H9 (cell line): ENCODE measurements around the gene RBM19. TPM values are rescaled to one million over a fixed set of nuclear protein-coding genes. Genes with fewer than 3 reads are reported as not detected.
A peak's percentile ranks its signal among the peaks of the same experiment; 100 is the strongest.

ENCODE experiments used
- DNase-seq: peaks from one replicate; pipeline ENCODE4 v3.0.0-alpha.2; 2017
- H2AFZ ChIP-seq: one replicate; pipeline ENCODE4 v1.6.1; 2013; ENCODE audit warnings: mild to moderate bottlenecking, low read length, control low read depth, moderate library complexity
- H2AK5ac ChIP-seq: 2 replicates; pipeline ENCODE4 v1.6.1; 2013; ENCODE audit warnings: low read length, control low read depth, mixed read lengths; ENCODE audit not compliant: insufficient read length
- H2BK120ac ChIP-seq: one replicate; pipeline ENCODE4 v1.6.1; 2013; ENCODE audit warnings: low read depth, mild to moderate bottlenecking, low read length, control low read depth, inconsistent platforms; ENCODE audit not compliant: poor library complexity, severe bottlenecking
- H2BK12ac ChIP-seq: 2 replicates; pipeline ENCODE4 v1.6.1; 2013; ENCODE audit warnings: low read length, control low read depth, mixed read lengths, low read depth; ENCODE audit not compliant: insufficient read length
- H2BK15ac ChIP-seq: 2 replicates; pipeline ENCODE4 v1.6.1; 2013; ENCODE audit warnings: low read depth, low read length, control low read depth
- H2BK20ac ChIP-seq: one replicate; pipeline ENCODE4 v1.6.1; 2013; ENCODE audit warnings: low read depth, mild to moderate bottlenecking, low read length, control low read depth, inconsistent platforms; ENCODE audit not compliant: poor library complexity, severe bottlenecking
- H2BK5ac ChIP-seq: 2 replicates; pipeline ENCODE4 v1.6.1; 2013; ENCODE audit warnings: low read length, control low read depth, mixed read lengths; ENCODE audit not compliant: insufficient read length
- H3K14ac ChIP-seq: 2 replicates; pipeline ENCODE4 v1.6.1; 2013; ENCODE audit warnings: low read length, control low read depth; ENCODE audit not compliant: insufficient read depth
- H3K18ac ChIP-seq: 2 replicates; pipeline ENCODE4 v1.6.1; 2013; ENCODE audit warnings: low read depth, mild to moderate bottlenecking, mixed read lengths, low read length, control low read depth; ENCODE audit not compliant: insufficient read length
- H3K23ac ChIP-seq: 2 replicates; pipeline ENCODE4 v1.6.1; 2013; ENCODE audit warnings: low read length, control low read depth, mixed read lengths, low read depth; ENCODE audit not compliant: insufficient read length
- H3K23me2 ChIP-seq: 2 replicates; pipeline ENCODE4 v1.6.1; 2013; ENCODE audit warnings: low read depth, mild to moderate bottlenecking, mixed read lengths, low read length, control low read depth; ENCODE audit not compliant: insufficient read length, poor library complexity, severe bottlenecking
- H3K27ac ChIP-seq: 2 replicates; pipeline ENCODE4 v1.5.1; 2013; ENCODE audit warnings: low read length, control low read depth, mixed read lengths, low read depth; ENCODE audit not compliant: insufficient read length
- H3K27me3 ChIP-seq: 2 replicates; pipeline ENCODE4 v1.6.1; 2013; ENCODE audit warnings: low read length, control low read depth, inconsistent platforms; ENCODE audit not compliant: insufficient read depth
- H3K4ac ChIP-seq: 2 replicates; pipeline ENCODE4 v1.6.1; 2013; ENCODE audit warnings: low read depth, mild to moderate bottlenecking, control low read depth, inconsistent platforms, low read length, moderate library complexity
- H3K4me1 ChIP-seq: 2 replicates; pipeline ENCODE4 v1.6.1; 2013; ENCODE audit warnings: low read length, control low read depth, inconsistent platforms; ENCODE audit not compliant: insufficient read depth
- H3K4me2 ChIP-seq: 2 replicates; pipeline ENCODE4 v1.6.1; 2013; ENCODE audit warnings: low read length, control low read depth, mixed read lengths; ENCODE audit not compliant: insufficient read length, insufficient read depth
- H3K56ac ChIP-seq: 2 replicates; pipeline ENCODE4 v1.6.1; 2013; ENCODE audit warnings: low read depth, mild to moderate bottlenecking, mixed read lengths, low read length, control low read depth; ENCODE audit not compliant: insufficient read length
- H3K79me1 ChIP-seq: 2 replicates; pipeline ENCODE4 v1.6.1; 2013; ENCODE audit warnings: low read depth, mild to moderate bottlenecking, moderate library complexity, low read length, control low read depth, inconsistent platforms; ENCODE audit not compliant: insufficient read depth, poor library complexity, severe bottlenecking
- H3K79me2 ChIP-seq: 2 replicates; pipeline ENCODE4 v1.6.1; 2013; ENCODE audit warnings: low read length, control low read depth, inconsistent platforms; ENCODE audit not compliant: insufficient read depth
- H3K9ac ChIP-seq: 2 replicates; pipeline ENCODE4 v1.6.1; 2013; ENCODE audit warnings: low read length, control low read depth, mixed read lengths; ENCODE audit not compliant: insufficient read length; ENCODE audit errors: extremely low read depth
- H3K9me3 ChIP-seq: one replicate; pipeline ENCODE4 v1.6.1; 2013; ENCODE audit warnings: low read depth, low read length, inconsistent platforms; ENCODE audit not compliant: control insufficient read depth
- H3T11ph ChIP-seq: one replicate; pipeline ENCODE4 v1.6.1; 2013; ENCODE audit warnings: mild to moderate bottlenecking, low read length, control low read depth, inconsistent platforms
- H4K20me1 ChIP-seq: one replicate; pipeline ENCODE4 v1.6.1; 2013; ENCODE audit not compliant: control insufficient read depth, insufficient read length, insufficient read depth
- H4K5ac ChIP-seq: 2 replicates; pipeline ENCODE4 v1.6.1; 2013; ENCODE audit warnings: low read depth, mild to moderate bottlenecking, mixed read lengths, low read length, control low read depth; ENCODE audit not compliant: insufficient read length
- H4K8ac ChIP-seq: replicated peaks from 2 replicates; pipeline ENCODE4 v1.6.1; 2013; ENCODE audit warnings: low read length, control low read depth, mixed read lengths, low read depth; ENCODE audit not compliant: insufficient read length
- H4K91ac ChIP-seq: 2 replicates; pipeline ENCODE4 v1.6.1; 2013; ENCODE audit warnings: low read depth, mild to moderate bottlenecking, moderate library complexity, mixed read lengths, low read length, control low read depth; ENCODE audit not compliant: insufficient read length
- H3K27ac Mint-ChIP-seq, 3 experiments: 2 replicates in 2 of 3; 3 replicates in 1 of 3; pipeline ENCODE4 v1.8.0; 2020 to 2021; ENCODE audit warnings: mixed read lengths in 3 of 3, mild to moderate bottlenecking in 1 of 3, moderate library complexity in 1 of 3
- H3K27me3 Mint-ChIP-seq: 2 replicates; pipeline ENCODE4 v1.8.0; 2021; ENCODE audit warnings: low read depth, mild to moderate bottlenecking, moderate library complexity, mixed read lengths
- H3K36me3 Mint-ChIP-seq, 3 experiments: 2 replicates in 2 of 3; 3 replicates in 1 of 3; pipeline ENCODE4 v1.8.0; 2020 to 2021; ENCODE audit warnings: low read depth in 3 of 3, mixed read lengths in 3 of 3; ENCODE audit not compliant: insufficient read depth in 1 of 3
- H3K4me1 Mint-ChIP-seq, 2 experiments: 2 replicates each; pipeline ENCODE4 v1.8.0; 2020; ENCODE audit warnings: mixed read lengths in 2 of 2
- H3K4me3 Mint-ChIP-seq, 2 experiments: 2 replicates in 1 of 2; 3 replicates in 1 of 2; pipeline ENCODE4 v1.8.0; 2020 to 2021; ENCODE audit warnings: mild to moderate bottlenecking in 2 of 2, mixed read lengths in 2 of 2, moderate library complexity in 1 of 2
- H3K9me3 Mint-ChIP-seq, 2 experiments: 2 replicates in 1 of 2; 3 replicates in 1 of 2; pipeline ENCODE4 v1.8.0; 2020; ENCODE audit warnings: mild to moderate bottlenecking in 2 of 2, mixed read lengths in 2 of 2, moderate library complexity in 1 of 2
- WGBS: extraction: QIAGEN DNeasy Blood & Tissue Kit; methylation state at CpG from one replicate; pipeline ENCODE4 v1.1.7; 2013; ENCODE audit warnings: missing lambda C conversion rate, low lambda C conversion rate, mixed read lengths; ENCODE audit not compliant: insufficient read length; ENCODE audit errors: extremely low coverage; 5-methylcytosine and 5-hydroxymethylcytosine counted together
- total RNA-seq: library from RNA; stranded (reverse); gene quantifications from 2 replicates; pipeline ENCODE4 v1.2.1, GENCODE V29; 2021
- TF ChIP-seq, protein P1 (sequence below): fragments of 200-600 bp; sonication (generic); conservative IDR thresholded peaks from 3 replicates; pipeline ENCODE4 v1.8.0; 2021; ENCODE audit warnings: antibody characterized with exemption, mild to moderate bottlenecking

Gene RBM19
- total RNA-seq, 1 experiment from 2014 or later: 32.2 TPM

DNA sequence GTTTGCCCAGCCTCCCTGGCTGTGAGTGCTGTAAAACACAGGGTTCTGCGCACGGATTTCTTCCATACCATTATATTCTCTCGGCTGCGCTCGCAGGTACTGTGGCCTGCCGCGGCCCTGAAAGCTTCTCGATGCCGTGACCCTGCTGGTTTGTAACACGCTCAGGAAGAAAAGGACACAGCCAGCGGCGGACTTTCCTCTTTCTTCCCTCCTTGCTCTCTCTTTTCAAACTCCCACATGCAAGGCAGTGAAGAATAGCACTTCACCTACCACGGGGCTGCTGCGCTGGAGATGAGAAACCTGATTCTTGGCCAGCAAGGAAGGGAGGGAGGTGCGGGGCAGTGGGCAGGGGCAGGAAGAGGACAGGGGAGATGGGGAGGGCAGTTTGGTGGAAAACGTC, 130.2 kb downstream of the RBM19 start:
- no peak overlapping the region for H3K23ac ChIP-seq
- no peaks in the 10 kb centered on the region for H3K27me3 ChIP-seq
- no peak overlapping the region for H4K8ac ChIP-seq
- H2AK5ac ChIP-seq: no peak overlapping the region
- no peak overlapping the region for H3K4me3 Mint-ChIP-seq
- no peak for DNase-seq
- H3K9me3 Mint-ChIP-seq: no peaks in the 10 kb centered on the region
- H3K79me1 ChIP-seq: no peaks in the 10 kb centered on the region
- no peak overlapping the region for H3K4me2 ChIP-seq
- H3K27me3 Mint-ChIP-seq: no peaks in the 10 kb centered on the region
- H3K14ac ChIP-seq: no peak overlapping the region
- no peak overlapping the region for H2BK5ac ChIP-seq
- H3K4me1 Mint-ChIP-seq: peaks cover 17 to 28% of the 10 kb centered on the region in 2 experiments
- no peak overlapping the region for H2AFZ ChIP-seq
- H3K4me1 ChIP-seq: no peaks in the 10 kb centered on the region
- no peak overlapping the region for H4K5ac ChIP-seq
- no peaks in the 10 kb centered on the region for H3K23me2 ChIP-seq
- H3K56ac ChIP-seq: no peak overlapping the region
- no peaks in the 10 kb centered on the region for H4K20me1 ChIP-seq
- H3K4ac ChIP-seq: no peak overlapping the region
- H3K79me2 ChIP-seq: no peaks in the 10 kb centered on the region
- H2BK120ac ChIP-seq: no peak overlapping the region
- H3T11ph ChIP-seq: no peak overlapping the region
- peaks cover 0 to 2% (median 0%) of the 10 kb centered on the region in 3 experiments; a peak in 1 of 7 replicates for H3K36me3 Mint-ChIP-seq
- WGBS: no CpG with 5 or more reads among the region's 16 CpGs
- H3K9me3 ChIP-seq: no peaks in the 10 kb centered on the region
- H3K27ac Mint-ChIP-seq: peak overlapping the region in 2 of 3 experiments; percentile 22 to 65; a peak in 3 of 7 replicates
- H3K18ac ChIP-seq: no peak overlapping the region
- H2BK20ac ChIP-seq: no peak overlapping the region
- H2BK15ac ChIP-seq: no peak overlapping the region
- H2BK12ac ChIP-seq: no peak overlapping the region
- H4K91ac ChIP-seq: no peak overlapping the region
- TF ChIP-seq, protein P1, sequence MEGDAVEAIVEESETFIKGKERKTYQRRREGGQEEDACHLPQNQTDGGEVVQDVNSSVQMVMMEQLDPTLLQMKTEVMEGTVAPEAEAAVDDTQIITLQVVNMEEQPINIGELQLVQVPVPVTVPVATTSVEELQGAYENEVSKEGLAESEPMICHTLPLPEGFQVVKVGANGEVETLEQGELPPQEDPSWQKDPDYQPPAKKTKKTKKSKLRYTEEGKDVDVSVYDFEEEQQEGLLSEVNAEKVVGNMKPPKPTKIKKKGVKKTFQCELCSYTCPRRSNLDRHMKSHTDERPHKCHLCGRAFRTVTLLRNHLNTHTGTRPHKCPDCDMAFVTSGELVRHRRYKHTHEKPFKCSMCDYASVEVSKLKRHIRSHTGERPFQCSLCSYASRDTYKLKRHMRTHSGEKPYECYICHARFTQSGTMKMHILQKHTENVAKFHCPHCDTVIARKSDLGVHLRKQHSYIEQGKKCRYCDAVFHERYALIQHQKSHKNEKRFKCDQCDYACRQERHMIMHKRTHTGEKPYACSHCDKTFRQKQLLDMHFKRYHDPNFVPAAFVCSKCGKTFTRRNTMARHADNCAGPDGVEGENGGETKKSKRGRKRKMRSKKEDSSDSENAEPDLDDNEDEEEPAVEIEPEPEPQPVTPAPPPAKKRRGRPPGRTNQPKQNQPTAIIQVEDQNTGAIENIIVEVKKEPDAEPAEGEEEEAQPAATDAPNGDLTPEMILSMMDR: no peak
- H3K27ac ChIP-seq: no peak overlapping the region
- H3K9ac ChIP-seq: no peak overlapping the region
